Measurements from ENCODE around the gene PBRM1.

DNA sequence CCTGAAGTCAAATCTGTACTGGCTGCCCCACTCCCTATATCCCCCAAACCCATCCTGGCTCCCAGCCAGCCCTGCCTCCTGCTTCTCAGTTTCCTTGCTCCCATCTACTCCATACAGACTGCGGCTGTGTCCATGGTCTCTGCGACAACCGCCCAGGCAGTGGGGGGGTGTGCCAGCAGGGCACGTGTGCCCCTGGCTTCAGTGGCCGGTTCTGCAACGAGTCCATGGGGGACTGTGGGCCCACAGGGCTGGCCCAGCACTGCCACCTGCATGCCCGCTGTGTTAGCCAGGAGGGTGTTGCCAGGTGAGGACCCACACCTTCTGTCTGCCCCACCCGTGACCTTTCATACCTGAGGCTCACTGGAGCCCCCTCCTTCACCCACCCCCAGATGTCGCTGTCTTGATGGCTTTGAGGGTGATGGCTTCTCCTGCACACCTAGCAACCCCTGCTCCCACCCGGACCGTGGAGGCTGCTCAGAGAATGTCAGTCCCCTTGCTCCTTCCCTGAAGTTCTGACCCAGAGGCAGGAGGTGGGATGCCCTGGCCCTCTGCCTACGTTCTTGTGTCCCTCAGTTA, 175.9 kb downstream of the PBRM1 start:
- TF ChIP-seq, protein P1, sequence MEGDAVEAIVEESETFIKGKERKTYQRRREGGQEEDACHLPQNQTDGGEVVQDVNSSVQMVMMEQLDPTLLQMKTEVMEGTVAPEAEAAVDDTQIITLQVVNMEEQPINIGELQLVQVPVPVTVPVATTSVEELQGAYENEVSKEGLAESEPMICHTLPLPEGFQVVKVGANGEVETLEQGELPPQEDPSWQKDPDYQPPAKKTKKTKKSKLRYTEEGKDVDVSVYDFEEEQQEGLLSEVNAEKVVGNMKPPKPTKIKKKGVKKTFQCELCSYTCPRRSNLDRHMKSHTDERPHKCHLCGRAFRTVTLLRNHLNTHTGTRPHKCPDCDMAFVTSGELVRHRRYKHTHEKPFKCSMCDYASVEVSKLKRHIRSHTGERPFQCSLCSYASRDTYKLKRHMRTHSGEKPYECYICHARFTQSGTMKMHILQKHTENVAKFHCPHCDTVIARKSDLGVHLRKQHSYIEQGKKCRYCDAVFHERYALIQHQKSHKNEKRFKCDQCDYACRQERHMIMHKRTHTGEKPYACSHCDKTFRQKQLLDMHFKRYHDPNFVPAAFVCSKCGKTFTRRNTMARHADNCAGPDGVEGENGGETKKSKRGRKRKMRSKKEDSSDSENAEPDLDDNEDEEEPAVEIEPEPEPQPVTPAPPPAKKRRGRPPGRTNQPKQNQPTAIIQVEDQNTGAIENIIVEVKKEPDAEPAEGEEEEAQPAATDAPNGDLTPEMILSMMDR (IDR thresholded peaks at IDR 0.05), result no peak
- TF ChIP-seq POLR2A (IDR thresholded peaks at IDR 0.05), result no peak

Data from heart left ventricle (tissue), 13 donors.